GM12878 (cell line): ENCODE results near the gene EPHA1. TPM values are rescaled to one million over a fixed set of nuclear protein-coding genes. Genes with fewer than 3 reads are reported as not detected.
A peak's percentile ranks its signal among the peaks of the same experiment; 100 is the strongest.

Experiments used
- ATAC-seq: fragments of 200-7000 bp; cut with Tn5 transposase; 3 replicates; pipeline ENCODE4 v1.9.1; 2020; ENCODE audit warnings: mild to moderate bottlenecking, moderate library complexity
- BruUV-seq: library from RNA; stranded (reverse); fragments of 400-500 nt; replicated peaks from 2 replicates; lab custom pipeline; 2021; lab: Mats Ljungman, UMichigan
- CTCF ChIA-PET: fragments of 300-600 bp; sonication (Branson Sonifier 250); formaldehyde crosslinking; extraction: SDS; loops from one replicate; lab custom pipeline; 2021; ENCODE audit warnings: inconsistent platforms; lab: Yijun Ruan, JAX
- POLR2A ChIA-PET: fragments of 350-600 bp; formaldehyde crosslinking; extraction: SDS; loops from one replicate; lab custom pipeline; 2021; ENCODE audit warnings: inconsistent platforms; lab: Charles Lee
- RAD21 ChIA-PET: fragments of 300-600 bp; sonication (Branson Sonifier 250); formaldehyde crosslinking; loops from one replicate; lab custom pipeline; 2023; ENCODE audit warnings: antibody characterized with exemption; ENCODE audit not compliant: unreplicated experiment; lab: Charles Lee
- SMC1A ChIA-PET: fragments of 300-600 bp; sonication (Branson Sonifier 250); formaldehyde crosslinking; loops from one replicate; lab custom pipeline; 2023; ENCODE audit not compliant: unreplicated experiment, uncharacterized antibody; lab: Charles Lee
- DNase-seq: peaks from one replicate; pipeline ENCODE4 v3.0.0-alpha.2; 2011; ENCODE audit warnings: low read depth, low spot score
- FAIRE-seq: peaks from 3 replicates; lab custom pipeline; 2011; peaks lifted over from hg19 to GRCh38; lab: Jason Lieb, UNC
- H2AFZ ChIP-seq: 2 replicates; pipeline ENCODE4 v1.6.0; 2011; ENCODE audit warnings: low read depth, low read length, control low read depth; ENCODE audit not compliant: control insufficient read depth
- H3K27ac ChIP-seq: 2 replicates; pipeline ENCODE4 v1.5.1; 2011; ENCODE audit warnings: control low read depth; ENCODE audit not compliant: control insufficient read depth, insufficient read depth
- H3K27me3 ChIP-seq, 2 experiments: replicated peaks in 1 of 2; 2 replicates each; pipeline versions ENCODE4 v1.6.0 to v1.6.1; 2011; ENCODE audit warnings: low read length in 1 of 2; ENCODE audit not compliant: control insufficient read depth in 2 of 2, insufficient read depth in 2 of 2
- H3K36me3 ChIP-seq, 2 experiments: 2 replicates each; pipeline ENCODE4 v1.5.1; 2011; ENCODE audit warnings: low read length in 1 of 2; ENCODE audit not compliant: control insufficient read depth in 2 of 2, insufficient read depth in 2 of 2
- H3K4me1 ChIP-seq: 2 replicates; pipeline ENCODE4 v1.6.1; 2011; ENCODE audit warnings: mild to moderate bottlenecking, low read length, moderate library complexity, mixed read lengths; ENCODE audit not compliant: control insufficient read depth, insufficient read depth
- H3K4me2 ChIP-seq: 2 replicates; pipeline ENCODE4 v1.6.0; 2011; ENCODE audit warnings: control low read depth; ENCODE audit not compliant: control insufficient read depth, insufficient read depth
- H3K4me3 ChIP-seq: fragments of 200-600 bp; sonication (generic); 2 replicates; pipeline ENCODE4 v1.5.1; 2016
- H3K79me2 ChIP-seq: 2 replicates; pipeline ENCODE4 v1.6.0; 2011; ENCODE audit warnings: low read length; ENCODE audit not compliant: control insufficient read depth, insufficient read depth
- H3K9ac ChIP-seq: 2 replicates; pipeline ENCODE4 v1.8.0; 2011; ENCODE audit warnings: low read length, control low read depth, mixed read lengths; ENCODE audit not compliant: control insufficient read depth, insufficient read depth
- H3K9me3 ChIP-seq: replicated peaks from 3 replicates; pipeline ENCODE4 v1.5.1; 2011; ENCODE audit warnings: mild to moderate bottlenecking, low read length; ENCODE audit not compliant: control insufficient read depth, insufficient read depth
- H4K20me1 ChIP-seq: 2 replicates; pipeline ENCODE4 v1.6.0; 2011; ENCODE audit not compliant: control insufficient read depth, insufficient read depth
- BACH1 ChIP-seq: fragments of 450-650 bp; IDR thresholded peaks from 2 replicates; pipeline ENCODE4 v1.6.1; 2017; ENCODE audit warnings: mild to moderate bottlenecking, borderline replicate concordance
- CBFB ChIP-seq: IDR thresholded peaks from 2 replicates; pipeline ENCODE4 v1.6.1; 2016; ENCODE audit warnings: antibody characterized with exemption, low read depth
- EED ChIP-seq: sonication (generic); IDR thresholded peaks from 2 replicates; pipeline ENCODE4 v1.6.1; 2016; ENCODE audit warnings: antibody characterized with exemption, low read depth
- KAT2A ChIP-seq: conservative IDR thresholded peaks from 2 replicates; pipeline ENCODE4 v1.6.1; 2011; ENCODE audit warnings: low read depth, low read length; ENCODE audit not compliant: control insufficient read depth
- RAD51 ChIP-seq: fragments of 450-650 bp; IDR thresholded peaks from 2 replicates; pipeline ENCODE4 v1.6.1; 2016; ENCODE audit warnings: moderate library complexity, mild to moderate bottlenecking, inconsistent platforms
- RCOR1 ChIP-seq: conservative IDR thresholded peaks from 2 replicates; pipeline ENCODE4 v1.6.1; 2012; ENCODE audit warnings: low read depth, low read length, improper control_type of control experiment
- ZNF24 ChIP-seq: fragments of 450-650 bp; IDR thresholded peaks from 2 replicates; pipeline ENCODE4 v1.6.1; 2017; ENCODE audit warnings: antibody characterized with exemption, mild to moderate bottlenecking
- WGBS: methylation state at CpG from one replicate; pipeline ENCODE4 v1.1.6; 2016; ENCODE audit warnings: low lambda C conversion rate; ENCODE audit not compliant: insufficient replicate concordance, insufficient coverage; ENCODE audit errors: missing lambda C conversion rate; 5-methylcytosine and 5-hydroxymethylcytosine counted together
- in situ Hi-C: fragments of 300-500 bp; cut with MboI; formaldehyde crosslinking; loops from 9 replicates; pipeline ENCODE4 v1.14.3; 2018; ENCODE audit warnings: mixed read lengths
- intact Hi-C: fragments of 100-400 bp; cut with micrococcal nuclease; formaldehyde crosslinking; loops from one replicate; pipeline ENCODE4 v1.14.2; 2022; ENCODE audit not compliant: unreplicated experiment
- polyA plus RNA-seq, 11 experiments: library from polyadenylated mRNA; depleted of rRNA in 4 of 11; unstranded in 6 of 11; stranded (reverse) in 5 of 11; fragments of >200 nt; fragmentation: Nextera tagmentation in 4 of 11; fragmentation: Illumina TruSeq in 1 of 11; extraction: Ambion mirVana in 4 of 11; extraction: Trizol in 1 of 11; gene quantifications; 1 replicate in 1 of 11; 2 replicates in 10 of 11; pipeline versions ENCODE4 v1.2.1 to v1.2.3, GENCODE V29; 2011 to 2016; ENCODE audit warnings: inconsistent platforms in 2 of 11, missing spikeins in 2 of 11, low read depth in 1 of 11
- total RNA-seq, 4 experiments: library from RNA; depleted of rRNA in 3 of 4; stranded (reverse); fragments of >200 nt in 3 of 4; fragmentation: Illumina TruSeq in 1 of 4; extraction: Trizol in 1 of 4; gene quantifications; 2 replicates each; pipeline versions ENCODE4 v1.2.1 to v1.2.3, GENCODE V29; 2013 to 2021

EPHA1 gene
- total and polyA plus RNA-seq, 10 of the 15 experiments (the other 5 are each of a cell fraction or from before 2014, with no cell fraction given) = 0.11 to 0.35 (median 0.24) TPM; not detected in 6

- ChIA-PET RAD21 (interaction anchor here (1.0 kb wide), 1 partner anchor 40 kb away, joined by 5 read pairs; no protein-coding TSS in a partner anchor), POLR2A (interaction anchor here (0.9 kb wide), 1 partner anchor 17 kb away, joined by 3 read pairs; no protein-coding TSS in a partner anchor), CTCF (interaction anchor here (1.2 to 3.5 kb wide), 3 partner anchors 41 to 135 kb away, joined by 3 to 12 read pairs (median 7); no protein-coding TSS in a partner anchor), SMC1A (interaction anchor here (1.0 to 1.3 kb wide), 2 partner anchors 74 to 135 kb away, joined by 3 to 6 read pairs; no protein-coding TSS in a partner anchor)
- H3K4me1 ChIP-seq = peaks cover 12% of the 10 kb centered on the region
- no peak overlapping the region for H3K4me2 ChIP-seq
- BruUV-seq = no TSS peak
- 54% methylated on average over 7 of the region's 7 CpGs for WGBS
- peak overlapping the region; percentile 56 for H2AFZ ChIP-seq
- ATAC-seq (0 out of 3 replicates have a peak, but pooled peaks have one; percentile 4), FAIRE-seq (no peak), DNase-seq (no peak)
- no peaks in the 10 kb centered on the region for H3K27me3 ChIP-seq
- H3K4me3 ChIP-seq = no peak overlapping the region
- no peaks in the 10 kb centered on the region for H3K36me3 ChIP-seq
- H3K27ac ChIP-seq = no peak overlapping the region
- in situ Hi-C loops = no loop called here
- no peak overlapping the region for H3K9ac ChIP-seq
- TF ChIP-seq ZNF24 (no peak), EED (no peak), KAT2A (no peak), CBFB (no peak), RCOR1 (no peak), BACH1 (no peak), RAD51 (no peak)
- intact Hi-C loops = no loop called here
- H3K9me3 ChIP-seq = no peaks in the 10 kb centered on the region
- H4K20me1 ChIP-seq = no peaks in the 10 kb centered on the region
- peaks cover 3% of the 10 kb centered on the region for H3K79me2 ChIP-seq
Measured at GRCh38 chr7:143375298-143376034, 33.2 kb downstream of the EPHA1 start.
